ENCODE measurements around the gene XRRA1.

- TF ChIP-seq POLR2AphosphoS5 (IDR thresholded peaks at IDR 0.05; ENCODE audit: low read depth, low read length) (no peak), POLR2A (IDR thresholded peaks at IDR 0.05; ENCODE audit: low read depth, low read length) (no peak), TAF1 (IDR thresholded peaks at IDR 0.05; ENCODE audit: borderline replicate concordance, low read depth, low read length) (no peak)
Measured at GRCh38 chr11:74953451-74953850, 4.6 kb upstream of the XRRA1 start.
